NB4 (cell line): ENCODE data around the gene NAPSA.

Experiments used
- DNase-seq: peaks from one replicate; pipeline ENCODE4 v3.0.0; 2010; ENCODE audit warnings: low read depth
- H3K4me3 ChIP-seq: one replicate; pipeline ENCODE4 v1.5.1; 2011; ENCODE audit warnings: mild to moderate bottlenecking, low read depth, low read length, moderate library complexity
- MAX ChIP-seq: IDR thresholded peaks from 2 replicates; pipeline ENCODE4 v1.6.1; 2011; ENCODE audit warnings: low read depth, low read length
- MYC ChIP-seq: IDR thresholded peaks from 2 replicates; pipeline ENCODE4 v1.6.1; 2011; ENCODE audit warnings: low read depth, low read length
- POLR2A ChIP-seq: IDR thresholded peaks from 2 replicates; pipeline ENCODE4 v1.6.1; 2011; ENCODE audit warnings: mild to moderate bottlenecking; ENCODE audit not compliant: insufficient read length; ENCODE audit errors: extremely low read depth
- TF ChIP-seq, protein P1 (sequence below): IDR thresholded peaks from one replicate; pipeline ENCODE4 v1.5.1; 2012; ENCODE audit warnings: low read depth, low read length

Gene NAPSA

DNA sequence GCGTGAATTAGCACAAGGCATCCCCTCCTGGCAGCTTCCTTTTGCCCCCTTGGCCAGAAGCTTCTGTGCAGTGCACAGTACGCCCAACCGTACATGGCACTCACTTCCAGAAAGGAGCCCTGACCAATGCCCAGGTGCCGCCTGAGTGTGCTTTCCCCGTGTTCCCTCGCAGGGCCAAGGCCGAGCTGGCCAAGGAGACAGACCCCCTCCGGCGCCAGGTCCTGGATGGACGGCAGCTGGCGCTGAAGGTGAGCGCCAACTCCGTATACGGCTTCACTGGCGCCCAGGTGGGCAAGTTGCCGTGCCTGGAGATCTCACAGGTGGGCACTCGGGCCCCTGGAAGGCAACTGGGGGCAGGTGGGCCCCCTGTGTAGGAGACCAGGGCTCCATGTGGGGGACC is 43.9 kb upstream of the NAPSA start:
- TF ChIP-seq MAX = no peak
- TF ChIP-seq POLR2A = no peak
- no peak for TF ChIP-seq MYC
- TF ChIP-seq, protein P1, sequence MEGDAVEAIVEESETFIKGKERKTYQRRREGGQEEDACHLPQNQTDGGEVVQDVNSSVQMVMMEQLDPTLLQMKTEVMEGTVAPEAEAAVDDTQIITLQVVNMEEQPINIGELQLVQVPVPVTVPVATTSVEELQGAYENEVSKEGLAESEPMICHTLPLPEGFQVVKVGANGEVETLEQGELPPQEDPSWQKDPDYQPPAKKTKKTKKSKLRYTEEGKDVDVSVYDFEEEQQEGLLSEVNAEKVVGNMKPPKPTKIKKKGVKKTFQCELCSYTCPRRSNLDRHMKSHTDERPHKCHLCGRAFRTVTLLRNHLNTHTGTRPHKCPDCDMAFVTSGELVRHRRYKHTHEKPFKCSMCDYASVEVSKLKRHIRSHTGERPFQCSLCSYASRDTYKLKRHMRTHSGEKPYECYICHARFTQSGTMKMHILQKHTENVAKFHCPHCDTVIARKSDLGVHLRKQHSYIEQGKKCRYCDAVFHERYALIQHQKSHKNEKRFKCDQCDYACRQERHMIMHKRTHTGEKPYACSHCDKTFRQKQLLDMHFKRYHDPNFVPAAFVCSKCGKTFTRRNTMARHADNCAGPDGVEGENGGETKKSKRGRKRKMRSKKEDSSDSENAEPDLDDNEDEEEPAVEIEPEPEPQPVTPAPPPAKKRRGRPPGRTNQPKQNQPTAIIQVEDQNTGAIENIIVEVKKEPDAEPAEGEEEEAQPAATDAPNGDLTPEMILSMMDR = no peak
- no peak for DNase-seq
- H3K4me3 ChIP-seq = no peak overlapping the region

- H3K4me3 ChIP-seq = no peak overlapping the region
- TF ChIP-seq, protein P1 = no peak
- TF ChIP-seq POLR2A (no peak), MAX (no peak), MYC (no peak)
- DNase-seq = no peak
These were observed 41.4 kb upstream of the NAPSA start for GRCh38 chr19:50406829-50407228.

DNA sequence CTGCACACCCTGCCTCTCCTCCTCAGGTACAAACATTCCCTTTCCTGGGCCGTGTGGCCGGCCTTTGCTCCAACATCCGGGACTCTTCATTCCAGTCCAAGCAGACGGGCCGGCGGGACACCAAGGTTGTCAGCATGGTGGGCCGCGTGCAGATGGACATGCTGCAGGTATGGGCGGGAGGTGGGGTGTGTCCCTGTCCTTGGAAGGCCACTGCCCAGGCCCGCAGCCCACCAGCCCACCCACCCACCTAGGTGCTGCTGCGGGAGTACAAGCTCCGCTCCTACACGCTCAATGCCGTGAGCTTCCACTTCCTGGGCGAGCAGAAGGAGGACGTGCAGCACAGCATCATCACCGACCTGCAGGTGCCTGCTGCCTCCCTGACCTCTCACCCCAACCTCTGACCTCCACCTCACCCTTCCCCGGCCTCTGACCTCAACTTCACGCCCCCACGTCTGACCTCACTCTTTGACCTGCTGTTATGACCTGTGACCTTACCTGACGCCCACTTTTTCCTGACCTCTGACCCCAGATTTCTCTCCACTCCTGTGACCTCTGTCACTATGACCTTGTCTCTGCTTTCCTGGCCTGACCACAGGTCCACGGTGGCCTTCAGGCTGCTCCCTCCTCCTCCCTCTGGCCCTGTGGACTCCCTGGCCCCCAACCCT is 40.8 kb upstream of the NAPSA start:
- TF ChIP-seq, protein P1 = no peak
- TF ChIP-seq MYC (no peak), POLR2A (no peak), MAX (no peak)
- DNase-seq = no peak
- H3K4me3 ChIP-seq = no peak overlapping the region

DNA sequence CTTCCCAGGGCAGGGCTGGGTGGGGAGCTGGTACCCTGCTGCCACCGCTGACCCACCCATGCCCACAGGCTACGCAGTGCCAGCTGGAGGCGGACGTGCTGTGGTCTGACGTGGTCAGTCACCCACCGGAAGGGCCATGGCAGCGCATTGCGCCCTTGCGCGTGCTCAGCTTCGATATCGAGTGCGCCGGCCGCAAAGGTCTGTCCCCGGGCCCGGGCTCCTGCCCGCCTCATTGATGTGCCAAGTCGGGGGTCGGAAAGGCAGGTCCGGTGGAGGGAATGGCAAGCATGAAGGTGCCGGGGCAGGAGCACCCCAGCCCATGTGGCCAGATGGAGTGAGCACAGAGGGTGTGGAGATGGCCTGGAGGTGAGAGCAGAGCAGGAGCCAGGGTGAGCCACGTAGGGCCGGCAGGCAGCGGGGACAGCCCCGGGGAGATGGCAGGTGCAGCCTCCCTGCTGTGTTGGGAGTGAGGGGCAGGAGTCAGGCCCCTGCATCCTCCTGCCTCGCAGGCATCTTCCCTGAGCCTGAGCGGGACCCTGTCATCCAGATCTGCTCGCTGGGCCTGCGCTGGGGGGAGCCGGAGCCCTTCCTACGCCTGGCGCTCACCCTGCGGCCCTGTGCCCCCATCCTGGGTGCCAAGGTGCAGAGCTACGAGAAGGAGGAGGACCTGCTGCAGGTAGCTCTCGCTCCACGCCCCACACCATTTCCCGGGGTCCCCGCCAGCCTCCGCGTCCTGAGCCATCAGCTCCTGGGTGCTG is 37.3 kb upstream of the NAPSA start:
- no peak for DNase-seq
- H3K4me3 ChIP-seq = no peak overlapping the region
- TF ChIP-seq POLR2A = no peak
- TF ChIP-seq MAX = no peak
- no peak for TF ChIP-seq MYC
- TF ChIP-seq, protein P1 = no peak

GRCh38 chr19:50401605-50402450 is 36.4 kb upstream of the NAPSA start:
- DNase-seq = no peak
- no peak for TF ChIP-seq MYC
- no peak for TF ChIP-seq MAX
- TF ChIP-seq, protein P1 = no peak
- TF ChIP-seq POLR2A = no peak

More at GRCh38 chr19:50401605-50402450, 36.4 kb upstream of the NAPSA start:
- H3K4me3 ChIP-seq = no peak overlapping the region
